Measurements from ENCODE around the gene ING4.

- TF ChIP-seq, protein P1, sequence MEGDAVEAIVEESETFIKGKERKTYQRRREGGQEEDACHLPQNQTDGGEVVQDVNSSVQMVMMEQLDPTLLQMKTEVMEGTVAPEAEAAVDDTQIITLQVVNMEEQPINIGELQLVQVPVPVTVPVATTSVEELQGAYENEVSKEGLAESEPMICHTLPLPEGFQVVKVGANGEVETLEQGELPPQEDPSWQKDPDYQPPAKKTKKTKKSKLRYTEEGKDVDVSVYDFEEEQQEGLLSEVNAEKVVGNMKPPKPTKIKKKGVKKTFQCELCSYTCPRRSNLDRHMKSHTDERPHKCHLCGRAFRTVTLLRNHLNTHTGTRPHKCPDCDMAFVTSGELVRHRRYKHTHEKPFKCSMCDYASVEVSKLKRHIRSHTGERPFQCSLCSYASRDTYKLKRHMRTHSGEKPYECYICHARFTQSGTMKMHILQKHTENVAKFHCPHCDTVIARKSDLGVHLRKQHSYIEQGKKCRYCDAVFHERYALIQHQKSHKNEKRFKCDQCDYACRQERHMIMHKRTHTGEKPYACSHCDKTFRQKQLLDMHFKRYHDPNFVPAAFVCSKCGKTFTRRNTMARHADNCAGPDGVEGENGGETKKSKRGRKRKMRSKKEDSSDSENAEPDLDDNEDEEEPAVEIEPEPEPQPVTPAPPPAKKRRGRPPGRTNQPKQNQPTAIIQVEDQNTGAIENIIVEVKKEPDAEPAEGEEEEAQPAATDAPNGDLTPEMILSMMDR (IDR thresholded peaks at IDR 0.05), result no peak
- no peak for TF ChIP-seq POLR2AphosphoS5 (IDR thresholded peaks at IDR 0.05)
- TF ChIP-seq EP300 (IDR thresholded peaks at IDR 0.05), result no peak
Observed at GRCh38 chr12:6672143-6672542, 9.2 kb upstream of the ING4 start.
